PC-9 (cell line): ENCODE results near the gene SLC66A2.

Source experiments
- CTCF ChIP-seq: fragments of 200-600 bp; sonication (generic); conservative IDR thresholded peaks from 2 replicates; pipeline ENCODE4 v1.6.1; 2017; ENCODE audit warnings: mixed run types, antibody characterized with exemption, mild to moderate bottlenecking, moderate library complexity
- EZH2 ChIP-seq: fragments of 200-600 bp; sonication (generic); IDR thresholded peaks from 2 replicates; pipeline ENCODE4 v1.8.0; 2017; ENCODE audit warnings: antibody characterized with exemption, low read depth

DNA sequence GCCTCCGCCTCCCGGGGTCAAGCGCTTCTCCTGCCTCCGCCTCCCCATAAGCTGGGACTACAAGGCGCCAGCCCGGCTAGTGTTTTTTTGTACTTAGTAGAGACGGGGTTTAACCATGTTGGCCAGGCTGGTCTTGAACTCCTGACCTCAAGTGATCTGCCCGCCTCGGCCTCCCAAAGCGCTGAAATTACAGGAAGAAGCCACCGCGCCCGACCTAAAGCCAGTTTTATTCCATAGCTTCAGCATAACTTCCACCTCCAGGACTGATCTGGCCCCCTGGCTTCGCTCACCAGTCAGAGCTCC is 37.7 kb upstream of the SLC66A2 start:
- no peak for TF ChIP-seq CTCF
- TF ChIP-seq EZH2, result no peak
